ENCODE measurements around the gene SDCBP2. TPM values are rescaled to one million over a fixed set of nuclear protein-coding genes. Genes with fewer than 3 reads are reported as not detected.

SDCBP2 gene
- total RNA-seq, 2 donors from 2014 or later = 2.9 to 3.9 TPM

DNA sequence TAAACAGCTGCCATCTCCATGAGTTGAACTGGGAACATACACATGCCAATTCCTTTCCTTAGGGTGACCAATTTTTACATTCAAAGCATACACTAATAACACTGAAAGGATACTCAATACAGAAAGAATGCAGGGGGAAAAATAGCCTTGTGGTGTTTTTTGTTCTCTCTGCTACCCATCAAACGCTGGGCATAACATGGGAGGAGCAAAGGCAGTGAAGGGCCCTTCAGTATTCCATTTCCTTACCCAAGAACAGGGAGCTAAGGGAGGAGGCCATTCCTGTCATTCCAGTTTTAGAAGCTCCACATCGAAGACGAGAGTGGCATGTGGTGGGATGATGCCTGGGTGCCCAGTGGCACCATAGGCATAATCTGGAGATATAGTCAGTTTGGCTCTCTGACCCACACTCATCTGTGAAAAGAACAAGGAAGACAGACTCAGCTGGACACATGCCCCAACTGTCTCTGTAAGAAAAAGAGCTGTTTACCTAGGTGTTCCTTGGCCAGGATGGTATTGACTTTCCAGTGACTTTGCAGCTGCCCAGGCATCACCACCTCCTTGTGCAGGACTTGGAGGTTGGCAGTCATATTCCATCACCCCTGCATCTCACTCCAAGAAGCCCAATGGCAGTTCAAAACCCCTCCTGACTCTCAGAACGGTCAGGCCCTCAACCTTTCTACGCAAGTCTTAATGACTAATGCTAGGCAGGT lies 43.0 kb upstream of the SDCBP2 start:
- peak overlapping the region; percentile 3 to 53 for H3K27ac ChIP-seq
- peaks cover 31% of the 10 kb centered on the region for H3K36me3 ChIP-seq
- no peak overlapping the region for H3K4me3 ChIP-seq
- peaks cover 0 to 66% of the 10 kb centered on the region in 2 donors for H3K4me1 ChIP-seq
- H3K27me3 ChIP-seq = no peaks in the 10 kb centered on the region
- no peaks in the 10 kb centered on the region for H3K9me3 ChIP-seq
- DNase-seq (ENCODE audit: low spot score) = no peak
- TF ChIP-seq, protein P1, sequence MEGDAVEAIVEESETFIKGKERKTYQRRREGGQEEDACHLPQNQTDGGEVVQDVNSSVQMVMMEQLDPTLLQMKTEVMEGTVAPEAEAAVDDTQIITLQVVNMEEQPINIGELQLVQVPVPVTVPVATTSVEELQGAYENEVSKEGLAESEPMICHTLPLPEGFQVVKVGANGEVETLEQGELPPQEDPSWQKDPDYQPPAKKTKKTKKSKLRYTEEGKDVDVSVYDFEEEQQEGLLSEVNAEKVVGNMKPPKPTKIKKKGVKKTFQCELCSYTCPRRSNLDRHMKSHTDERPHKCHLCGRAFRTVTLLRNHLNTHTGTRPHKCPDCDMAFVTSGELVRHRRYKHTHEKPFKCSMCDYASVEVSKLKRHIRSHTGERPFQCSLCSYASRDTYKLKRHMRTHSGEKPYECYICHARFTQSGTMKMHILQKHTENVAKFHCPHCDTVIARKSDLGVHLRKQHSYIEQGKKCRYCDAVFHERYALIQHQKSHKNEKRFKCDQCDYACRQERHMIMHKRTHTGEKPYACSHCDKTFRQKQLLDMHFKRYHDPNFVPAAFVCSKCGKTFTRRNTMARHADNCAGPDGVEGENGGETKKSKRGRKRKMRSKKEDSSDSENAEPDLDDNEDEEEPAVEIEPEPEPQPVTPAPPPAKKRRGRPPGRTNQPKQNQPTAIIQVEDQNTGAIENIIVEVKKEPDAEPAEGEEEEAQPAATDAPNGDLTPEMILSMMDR (IDR thresholded peaks at IDR 0.05) = no peak

GRCh38 chr20:1371202-1371782 lies 42.4 kb upstream of the SDCBP2 start:
- TF ChIP-seq, protein P1 (IDR thresholded peaks at IDR 0.05) = no peak
- no peaks in the 10 kb centered on the region for H3K27me3 ChIP-seq
- peaks cover 0 to 59% of the 10 kb centered on the region in 2 donors for H3K4me1 ChIP-seq
- H3K27ac ChIP-seq = peak overlapping the region; percentile 53 to 59
- no peak overlapping the region for H3K4me3 ChIP-seq
- no peaks in the 10 kb centered on the region for H3K9me3 ChIP-seq
- H3K36me3 ChIP-seq = peaks cover 31% of the 10 kb centered on the region
- no peak for DNase-seq (ENCODE audit: low spot score)

- Histone ChIP-seq H3K27me3 (no peaks in the 10 kb centered on the region), H3K36me3 (peaks cover 31% of the 10 kb centered on the region), H3K4me3 (no peak overlapping the region), H3K27ac (peak overlapping the region; percentile 53 to 59), H3K4me1 (peaks cover 0 to 53% of the 10 kb centered on the region in 2 donors), H3K9me3 (no peaks in the 10 kb centered on the region)
- TF ChIP-seq, protein P1 (IDR thresholded peaks at IDR 0.05) = no peak
- no peak for DNase-seq (ENCODE audit: low spot score)
Observed at GRCh38 chr20:1370548-1371110, 41.7 kb upstream of the SDCBP2 start.

- peak overlapping the region; percentile 42 to 59 for H3K27ac ChIP-seq
- DNase-seq (ENCODE audit: low spot score) = no peak
- H3K27me3 ChIP-seq = no peaks in the 10 kb centered on the region
- no peak overlapping the region for H3K4me3 ChIP-seq
- no peaks in the 10 kb centered on the region for H3K9me3 ChIP-seq
- peaks cover 0 to 46% of the 10 kb centered on the region in 2 donors for H3K4me1 ChIP-seq
- TF ChIP-seq, protein P1 (IDR thresholded peaks at IDR 0.05) = no peak
- H3K36me3 ChIP-seq = peaks cover 31% of the 10 kb centered on the region
Observed at GRCh38 chr20:1369970-1370369, 41.0 kb upstream of the SDCBP2 start.

DNA sequence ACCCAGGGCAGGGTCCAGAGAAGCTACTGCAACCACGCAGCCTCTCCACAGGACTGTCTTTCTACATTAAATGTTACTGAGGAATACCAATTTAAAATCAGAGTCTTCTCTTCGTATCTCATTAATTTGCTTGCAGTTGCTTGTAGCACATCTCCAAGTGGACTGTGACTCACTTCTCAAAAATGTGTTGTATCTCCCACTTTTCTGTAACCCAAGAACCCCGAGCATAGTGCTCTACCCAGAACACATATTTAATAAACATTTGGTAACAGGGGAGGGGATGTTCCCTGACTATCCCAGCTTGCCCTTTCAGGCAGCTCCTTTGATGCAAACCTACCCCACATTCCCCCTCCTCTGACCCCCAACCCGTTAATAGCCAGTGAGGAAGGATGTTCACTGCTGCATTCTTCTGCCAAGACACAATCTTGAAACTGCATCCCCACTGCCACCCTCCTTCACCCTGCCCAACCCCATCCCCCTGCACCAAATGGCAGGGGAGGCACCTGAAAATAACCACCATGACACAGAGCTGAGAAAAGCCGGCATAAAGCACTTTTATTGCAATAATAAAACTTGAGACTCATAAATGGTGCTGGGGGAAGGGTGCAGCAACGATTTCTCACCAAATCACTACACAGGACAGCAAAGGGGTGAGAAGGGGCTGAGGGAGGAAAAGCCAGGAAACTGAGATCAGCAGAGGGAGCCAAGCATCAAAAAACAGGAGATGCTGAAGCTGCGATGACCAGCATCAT lies 39.7 kb upstream of the SDCBP2 start:
- Histone ChIP-seq H3K9me3 (no peaks in the 10 kb centered on the region), H3K36me3 (peaks cover 31% of the 10 kb centered on the region), H3K27ac (no peak overlapping the region), H3K27me3 (no peaks in the 10 kb centered on the region), H3K4me1 (peaks cover 0 to 32% of the 10 kb centered on the region in 2 donors), H3K4me3 (no peak overlapping the region)
- TF ChIP-seq, protein P1 (IDR thresholded peaks at IDR 0.05) = no peak
- DNase-seq (ENCODE audit: low spot score) = no peak

Data from right atrium auricular region (tissue), 2 donors.